Measurements from ENCODE around the gene CCDC51. TPM values are rescaled to one million over a fixed set of nuclear protein-coding genes. Genes with fewer than 3 reads are reported as not detected.

CCDC51 gene
- total RNA-seq, 1 donor from 2014 or later, result 19.3 TPM

DNA sequence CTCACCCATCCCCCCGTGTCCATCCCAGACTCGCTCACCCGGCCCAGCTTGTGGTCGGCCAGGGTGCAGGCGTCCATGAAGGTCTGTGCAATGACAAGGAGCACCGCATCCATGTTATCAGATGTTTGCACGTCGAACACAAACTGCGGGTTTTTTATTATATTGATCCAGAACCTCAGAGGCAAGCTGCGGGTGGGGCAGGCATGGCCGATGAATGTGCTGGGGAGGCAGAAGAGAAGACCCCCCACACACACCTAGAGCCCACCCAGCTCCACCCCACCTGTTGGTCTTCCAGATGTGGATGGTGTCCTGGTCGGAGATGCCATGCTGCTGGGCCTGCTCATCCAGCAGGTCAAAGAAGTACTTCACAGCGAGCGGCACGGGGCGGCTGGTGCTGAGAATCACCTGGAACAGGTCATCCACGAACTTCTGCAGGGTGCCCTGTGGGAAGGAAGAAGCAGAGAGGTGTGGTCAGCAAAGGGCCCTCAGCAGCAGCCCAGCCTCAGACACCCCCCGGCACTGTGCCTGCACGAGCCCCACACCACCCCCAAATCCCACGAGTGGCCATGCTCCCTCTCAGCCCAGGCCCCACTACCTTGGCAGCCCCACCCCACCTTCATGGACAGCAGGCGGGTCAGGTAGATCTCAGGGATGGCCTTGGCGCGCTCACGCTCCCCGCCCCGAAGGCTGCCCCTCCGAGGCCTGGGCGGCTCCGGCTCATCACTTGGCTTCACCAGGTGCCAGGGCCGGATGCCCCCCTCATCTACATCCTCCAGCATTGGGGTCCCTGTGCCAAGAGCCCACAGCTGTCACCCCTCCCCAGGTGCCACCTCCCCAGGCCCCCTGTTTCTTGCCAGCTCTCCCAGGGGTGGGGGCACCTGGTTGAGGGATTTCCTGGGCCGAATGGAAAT, 30.4 kb downstream of the CCDC51 start:
- TF ChIP-seq, protein P1, sequence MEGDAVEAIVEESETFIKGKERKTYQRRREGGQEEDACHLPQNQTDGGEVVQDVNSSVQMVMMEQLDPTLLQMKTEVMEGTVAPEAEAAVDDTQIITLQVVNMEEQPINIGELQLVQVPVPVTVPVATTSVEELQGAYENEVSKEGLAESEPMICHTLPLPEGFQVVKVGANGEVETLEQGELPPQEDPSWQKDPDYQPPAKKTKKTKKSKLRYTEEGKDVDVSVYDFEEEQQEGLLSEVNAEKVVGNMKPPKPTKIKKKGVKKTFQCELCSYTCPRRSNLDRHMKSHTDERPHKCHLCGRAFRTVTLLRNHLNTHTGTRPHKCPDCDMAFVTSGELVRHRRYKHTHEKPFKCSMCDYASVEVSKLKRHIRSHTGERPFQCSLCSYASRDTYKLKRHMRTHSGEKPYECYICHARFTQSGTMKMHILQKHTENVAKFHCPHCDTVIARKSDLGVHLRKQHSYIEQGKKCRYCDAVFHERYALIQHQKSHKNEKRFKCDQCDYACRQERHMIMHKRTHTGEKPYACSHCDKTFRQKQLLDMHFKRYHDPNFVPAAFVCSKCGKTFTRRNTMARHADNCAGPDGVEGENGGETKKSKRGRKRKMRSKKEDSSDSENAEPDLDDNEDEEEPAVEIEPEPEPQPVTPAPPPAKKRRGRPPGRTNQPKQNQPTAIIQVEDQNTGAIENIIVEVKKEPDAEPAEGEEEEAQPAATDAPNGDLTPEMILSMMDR (IDR thresholded peaks at IDR 0.05), result no peak
- DNase-seq (ENCODE audit: low spot score in 2 of 2), result peak in 1 of 2 donors; percentile 58
- Histone ChIP-seq H3K36me3 (peaks cover 78 to 90% of the 10 kb centered on the region in 2 donors), H3K4me3 (no peak overlapping the region), H3K27ac (peak overlapping the region; percentile 5 to 21), H3K4me1 (peaks cover 7 to 17% of the 10 kb centered on the region in 2 donors), H3K27me3 (no peaks in the 10 kb centered on the region), H3K9me3 (no peaks in the 10 kb centered on the region)
- intact Hi-C loops (cut with DNase I), result no loop called here

DNA sequence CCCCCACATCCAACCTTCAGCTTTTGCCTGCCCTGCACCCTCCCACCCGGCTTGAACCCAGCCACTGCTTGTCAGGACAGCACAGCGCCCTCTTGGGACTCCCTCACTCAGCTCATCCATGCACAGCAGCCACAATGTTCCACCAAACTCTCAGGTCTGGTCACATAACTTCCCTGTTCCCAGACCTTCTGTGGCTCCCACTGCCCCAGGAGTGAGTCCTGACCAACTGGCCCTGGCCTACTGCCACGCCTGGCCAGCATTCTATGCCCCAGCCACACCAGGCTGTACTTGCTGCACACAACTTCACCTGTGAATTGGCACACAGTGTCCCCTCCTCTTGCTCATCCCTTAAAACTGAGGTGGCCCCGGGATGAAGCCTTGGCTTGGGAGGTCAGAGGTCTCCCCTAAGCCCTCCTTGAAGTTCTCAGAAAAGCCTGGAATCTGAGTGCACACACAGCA, 31.1 kb downstream of the CCDC51 start:
- intact Hi-C loops (cut with DNase I), result no loop called here
- no peaks in the 10 kb centered on the region for H3K27me3 ChIP-seq
- H3K4me1 ChIP-seq, result peaks cover 12 to 18% of the 10 kb centered on the region in 2 donors
- DNase-seq (ENCODE audit: low spot score in 2 of 2), result peak in 1 of 2 donors; percentile 57
- TF ChIP-seq, protein P1 (IDR thresholded peaks at IDR 0.05), result no peak
- peaks cover 75 to 87% of the 10 kb centered on the region in 2 donors for H3K36me3 ChIP-seq
- H3K4me3 ChIP-seq, result no peak overlapping the region
- H3K9me3 ChIP-seq, result no peaks in the 10 kb centered on the region
- peak overlapping the region in 1 of 2 donors; percentile 21 for H3K27ac ChIP-seq

DNA sequence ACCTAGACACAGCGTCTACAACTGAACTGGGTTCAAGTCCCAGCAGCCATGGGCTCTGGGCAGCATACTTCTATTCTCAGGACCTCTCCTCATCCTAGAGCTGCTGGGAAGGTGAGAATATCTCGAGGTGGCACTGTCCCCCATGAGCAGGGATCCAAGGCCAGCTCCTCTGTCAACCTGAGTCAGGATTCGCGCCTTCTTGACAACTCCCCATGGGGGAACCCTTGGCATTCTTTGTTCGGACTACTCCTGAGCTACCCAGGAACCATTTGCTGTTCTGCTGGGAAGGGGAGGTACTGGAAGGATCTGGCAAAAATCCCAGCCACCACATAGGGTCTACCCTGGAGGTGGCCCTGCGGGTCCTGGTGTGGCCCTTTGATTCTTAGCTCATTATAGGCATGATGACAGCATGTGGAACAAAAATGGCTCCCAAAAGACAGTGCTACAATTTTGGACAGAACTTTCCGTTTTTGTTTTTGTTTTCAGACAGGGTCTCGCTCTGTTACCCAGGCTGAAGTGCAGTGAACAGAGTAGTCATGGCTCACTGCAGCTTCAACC, 32.3 kb downstream of the CCDC51 start:
- no peak overlapping the region for H3K4me3 ChIP-seq
- H3K36me3 ChIP-seq, result peaks cover 68 to 89% of the 10 kb centered on the region in 2 donors
- H3K27me3 ChIP-seq, result no peaks in the 10 kb centered on the region
- peak overlapping the region in 1 of 2 donors; percentile 1 for H3K27ac ChIP-seq
- TF ChIP-seq, protein P1 (IDR thresholded peaks at IDR 0.05), result no peak
- DNase-seq (ENCODE audit: low spot score in 2 of 2), result no peak
- intact Hi-C loops (cut with DNase I), result no loop called here
- H3K9me3 ChIP-seq, result no peaks in the 10 kb centered on the region
- H3K4me1 ChIP-seq, result peaks cover 18 to 24% of the 10 kb centered on the region in 2 donors

DNA sequence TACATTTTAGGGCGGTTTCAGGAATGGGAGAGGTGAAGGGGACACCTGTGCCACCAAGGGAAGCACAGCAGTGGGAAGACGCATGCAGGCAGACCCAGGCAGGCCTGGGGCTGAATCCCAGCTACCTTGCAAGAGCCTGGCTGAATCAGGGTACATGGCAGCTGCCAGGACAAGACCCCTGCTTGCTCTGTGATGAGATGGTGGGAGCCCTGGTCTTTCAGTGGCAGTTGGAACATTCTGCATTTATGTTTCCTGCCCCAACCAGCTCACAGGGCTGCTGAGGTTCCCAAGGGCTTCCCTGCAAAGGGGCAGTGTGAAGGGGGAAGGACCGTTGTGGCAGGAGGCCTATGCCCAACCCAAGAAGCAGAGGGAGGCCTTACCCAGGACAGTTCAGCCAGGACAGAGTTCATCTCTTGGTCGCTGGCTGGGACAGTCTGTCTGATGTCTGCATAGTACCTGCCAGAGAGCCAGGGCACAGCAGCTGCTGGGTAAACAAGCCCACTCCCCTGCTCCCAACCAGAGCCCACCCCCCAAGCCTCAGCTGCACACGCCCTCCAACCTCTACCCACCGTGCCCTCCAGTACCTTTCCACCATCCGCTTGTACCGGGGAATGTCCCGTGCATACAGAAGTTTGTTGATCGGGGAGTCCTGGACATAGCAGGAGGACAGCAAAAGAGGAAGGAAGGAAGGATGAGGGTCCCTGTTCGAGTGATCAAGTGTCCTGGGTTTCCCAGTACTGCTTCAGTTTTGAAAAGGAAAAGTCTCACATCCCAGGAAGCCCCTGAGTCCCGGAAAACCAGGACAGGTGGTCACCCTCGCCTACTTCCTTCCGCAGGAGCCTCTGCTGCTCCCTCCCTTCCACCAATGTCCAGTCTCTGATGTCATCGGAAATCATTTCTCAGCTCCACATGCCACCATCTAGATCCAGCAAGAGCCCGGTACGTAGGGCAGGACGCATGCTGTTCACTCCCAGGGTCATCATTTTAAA, 33.2 kb downstream of the CCDC51 start:
- DNase-seq (ENCODE audit: low spot score in 2 of 2), result no peak
- intact Hi-C loops (cut with DNase I), result no loop called here
- TF ChIP-seq, protein P1 (IDR thresholded peaks at IDR 0.05), result no peak
- H3K27me3 ChIP-seq, result no peaks in the 10 kb centered on the region
- peaks cover 24 to 28% of the 10 kb centered on the region in 2 donors for H3K4me1 ChIP-seq
- no peaks in the 10 kb centered on the region for H3K9me3 ChIP-seq
- H3K4me3 ChIP-seq, result no peak overlapping the region
- H3K27ac ChIP-seq, result peak overlapping the region; percentile 89 to 91
- peaks cover 60 to 81% of the 10 kb centered on the region in 2 donors for H3K36me3 ChIP-seq

DNA sequence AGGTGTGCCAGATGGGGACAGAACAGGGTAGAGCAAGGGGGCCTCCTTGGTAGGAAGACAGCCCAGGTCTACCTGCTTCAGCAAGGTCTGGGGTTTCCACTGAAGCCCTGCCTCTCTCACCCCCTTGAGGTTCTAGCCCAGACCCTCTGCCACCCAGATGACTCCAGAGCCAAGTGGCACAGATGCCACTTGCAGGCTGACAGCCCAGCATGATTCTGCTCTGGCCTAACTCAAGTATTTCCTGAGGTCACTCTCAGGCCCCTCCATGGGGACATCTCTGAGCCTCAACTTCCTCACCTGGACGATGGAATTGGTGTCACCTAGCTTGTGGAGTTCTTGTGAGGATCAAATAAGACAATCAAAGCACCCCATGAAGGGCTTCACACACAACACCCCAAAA, 33.9 kb downstream of the CCDC51 start:
- no peak overlapping the region for H3K4me3 ChIP-seq
- no peaks in the 10 kb centered on the region for H3K9me3 ChIP-seq
- TF ChIP-seq, protein P1 (IDR thresholded peaks at IDR 0.05), result no peak
- H3K27ac ChIP-seq, result peak overlapping the region; percentile 89 to 91
- peak in 1 of 2 donors; percentile 51 for DNase-seq (ENCODE audit: low spot score in 2 of 2)
- H3K4me1 ChIP-seq, result peaks cover 29 to 34% of the 10 kb centered on the region in 2 donors
- intact Hi-C loops (cut with DNase I), result no loop called here
- peaks cover 52 to 73% of the 10 kb centered on the region in 2 donors for H3K36me3 ChIP-seq
- no peaks in the 10 kb centered on the region for H3K27me3 ChIP-seq
